Lower lobe of right lung (tissue), 2 donors: Measurements from ENCODE around the gene XRCC5. TPM values are rescaled to one million over a fixed set of nuclear protein-coding genes. Genes with fewer than 3 reads are reported as not detected.

Experiments used
- ATAC-seq, 2 donors: fragments of 200-7000 bp; cut with Tn5 transposase; one replicate each; pipeline ENCODE4 v1.9.1; 2020 to 2022; ENCODE audit warnings: mild to moderate bottlenecking in 2 of 2, moderate library complexity in 2 of 2
- DNase-seq: peaks from one replicate; pipeline ENCODE4 v3.0.0-alpha.2; 2020
- H3K27ac ChIP-seq: fragments of 200-600 bp; one replicate; pipeline ENCODE4 v1.8.0; 2022
- H3K27me3 ChIP-seq: fragments of 200-600 bp; one replicate; pipeline ENCODE4 v1.8.0; 2022; ENCODE audit warnings: low read depth
- H3K36me3 ChIP-seq: fragments of 200-600 bp; one replicate; pipeline ENCODE4 v1.8.0; 2022; ENCODE audit warnings: mild to moderate bottlenecking
- H3K4me1 ChIP-seq: fragments of 200-600 bp; one replicate; pipeline ENCODE4 v1.8.0; 2022
- H3K4me3 ChIP-seq: fragments of 200-600 bp; one replicate; pipeline ENCODE4 v1.8.0; 2022; ENCODE audit warnings: mild to moderate bottlenecking
- H3K9me3 ChIP-seq: fragments of 200-600 bp; one replicate; pipeline ENCODE4 v1.8.0; 2022
- intact Hi-C: fragments of 100-400 bp; cut with DNase I; formaldehyde crosslinking; loops from one replicate; pipeline ENCODE4 v1.11.0; 2022
- total RNA-seq: library from RNA; stranded (reverse); fragmentation: NEBNext Ultra II Directional; extraction: Animal tissue kit (Norgen Biotek cat#: 25700); gene quantifications from one replicate; pipeline ENCODE4 v1.2.1, GENCODE V29; 2021
- TF ChIP-seq, protein P1 (sequence below): fragments of 200-600 bp; IDR thresholded peaks from one replicate; pipeline ENCODE4 v1.8.0; 2022; ENCODE audit warnings: antibody characterized with exemption, mild to moderate bottlenecking
- donor health status: DM: no; HTN: yes; CAD: no; lungs with severe emphysema.

XRCC5 gene
- total RNA-seq, 1 donor from 2014 or later, result 155 TPM

DNA sequence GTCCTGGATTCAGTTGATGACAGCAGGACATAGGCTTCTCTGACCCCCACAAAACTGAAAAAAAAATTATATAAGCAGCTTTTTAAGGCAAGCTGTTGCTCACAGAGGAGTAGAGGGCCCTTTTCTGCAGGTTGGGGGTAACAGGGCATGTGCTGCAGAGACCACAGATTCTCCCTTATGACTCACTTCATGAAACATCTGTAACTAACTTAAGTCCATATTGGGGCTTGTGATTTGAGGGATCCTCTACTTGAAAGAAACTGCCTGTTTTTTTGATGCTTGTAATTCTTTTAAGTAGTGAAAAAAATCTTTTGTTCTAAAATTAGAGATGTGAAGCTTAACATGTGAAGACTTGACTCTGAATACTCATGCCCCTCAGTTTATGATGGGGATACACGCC, 33.4 kb downstream of the XRCC5 start:
- intact Hi-C loops, result no loop called here
- Histone ChIP-seq H3K4me1 (no peaks in the 10 kb centered on the region), H3K27ac (no peak overlapping the region), H3K27me3 (no peaks in the 10 kb centered on the region), H3K4me3 (no peak overlapping the region), H3K36me3 (peaks cover 100% of the 10 kb centered on the region), H3K9me3 (no peaks in the 10 kb centered on the region)
- no peak for DNase-seq
- no peak for ATAC-seq
- TF ChIP-seq, protein P1, sequence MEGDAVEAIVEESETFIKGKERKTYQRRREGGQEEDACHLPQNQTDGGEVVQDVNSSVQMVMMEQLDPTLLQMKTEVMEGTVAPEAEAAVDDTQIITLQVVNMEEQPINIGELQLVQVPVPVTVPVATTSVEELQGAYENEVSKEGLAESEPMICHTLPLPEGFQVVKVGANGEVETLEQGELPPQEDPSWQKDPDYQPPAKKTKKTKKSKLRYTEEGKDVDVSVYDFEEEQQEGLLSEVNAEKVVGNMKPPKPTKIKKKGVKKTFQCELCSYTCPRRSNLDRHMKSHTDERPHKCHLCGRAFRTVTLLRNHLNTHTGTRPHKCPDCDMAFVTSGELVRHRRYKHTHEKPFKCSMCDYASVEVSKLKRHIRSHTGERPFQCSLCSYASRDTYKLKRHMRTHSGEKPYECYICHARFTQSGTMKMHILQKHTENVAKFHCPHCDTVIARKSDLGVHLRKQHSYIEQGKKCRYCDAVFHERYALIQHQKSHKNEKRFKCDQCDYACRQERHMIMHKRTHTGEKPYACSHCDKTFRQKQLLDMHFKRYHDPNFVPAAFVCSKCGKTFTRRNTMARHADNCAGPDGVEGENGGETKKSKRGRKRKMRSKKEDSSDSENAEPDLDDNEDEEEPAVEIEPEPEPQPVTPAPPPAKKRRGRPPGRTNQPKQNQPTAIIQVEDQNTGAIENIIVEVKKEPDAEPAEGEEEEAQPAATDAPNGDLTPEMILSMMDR, result no peak

DNA sequence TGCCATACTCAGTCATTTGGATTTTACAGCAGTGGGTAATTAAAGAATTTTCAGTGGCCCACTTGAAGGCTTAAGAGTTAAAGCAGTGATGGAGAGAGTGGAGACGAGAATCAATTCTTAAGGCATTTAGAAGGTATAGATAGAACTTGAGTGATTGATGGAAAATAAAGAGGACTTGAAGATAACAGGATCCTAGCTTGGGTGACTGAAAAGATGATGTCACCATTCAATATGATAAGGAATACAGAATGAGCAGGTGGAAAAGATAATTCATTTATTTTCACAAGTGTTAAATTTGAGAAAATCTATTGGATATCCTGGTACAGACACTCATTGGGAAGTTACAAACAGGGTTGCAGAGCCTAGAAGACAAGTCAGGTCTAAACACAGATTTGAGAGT, 35.2 kb downstream of the XRCC5 start:
- ATAC-seq (no peak), DNase-seq (no peak)
- H3K4me1 ChIP-seq, result no peaks in the 10 kb centered on the region
- no peaks in the 10 kb centered on the region for H3K9me3 ChIP-seq
- no peak overlapping the region for H3K27ac ChIP-seq
- intact Hi-C loops, result no loop called here
- H3K4me3 ChIP-seq, result no peak overlapping the region
- peaks cover 100% of the 10 kb centered on the region for H3K36me3 ChIP-seq
- TF ChIP-seq, protein P1, result no peak
- no peaks in the 10 kb centered on the region for H3K27me3 ChIP-seq

DNA sequence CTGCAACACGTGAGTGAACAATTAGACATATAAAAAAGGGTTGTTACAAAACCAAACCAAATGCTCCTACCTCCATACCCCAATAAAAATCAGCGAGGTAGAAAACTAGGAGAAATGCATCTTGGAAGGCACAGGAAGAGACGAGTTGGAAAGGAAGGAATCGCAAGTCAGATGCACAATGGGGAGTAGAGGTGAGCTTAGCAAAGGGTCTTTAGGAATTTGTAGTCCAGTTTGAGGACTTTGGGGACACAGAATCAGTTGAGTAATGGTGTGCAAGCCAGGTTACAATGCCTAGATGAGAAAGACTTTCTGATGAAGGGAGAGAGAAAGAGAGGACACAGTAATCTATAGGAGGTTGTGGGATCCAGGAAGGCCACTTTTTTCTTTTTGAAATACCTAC, 35.7 kb downstream of the XRCC5 start:
- intact Hi-C loops, result no loop called here

DNA sequence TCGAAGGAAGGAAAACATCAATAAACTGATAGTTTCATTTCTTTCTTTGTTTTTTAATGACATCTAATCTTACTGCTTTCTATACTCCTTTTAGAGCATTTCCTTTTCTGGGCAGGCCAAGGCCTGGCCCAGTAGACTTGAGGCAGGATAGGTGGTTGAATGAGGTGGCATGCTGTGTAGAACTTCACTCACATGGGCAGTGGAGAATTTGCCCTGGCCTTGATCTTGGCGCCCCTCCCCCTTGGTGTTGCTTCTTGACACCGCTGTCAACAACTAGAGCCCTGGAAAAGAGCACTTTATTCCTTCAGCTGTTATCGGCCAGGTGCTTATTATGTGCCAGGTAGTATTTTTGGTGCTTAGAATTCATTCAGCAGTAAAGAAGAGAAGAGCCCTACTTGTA, 37.4 kb downstream of the XRCC5 start:
- no peaks in the 10 kb centered on the region for H3K27me3 ChIP-seq
- ATAC-seq, result no peak
- peaks cover 100% of the 10 kb centered on the region for H3K36me3 ChIP-seq
- TF ChIP-seq, protein P1, result no peak
- H3K9me3 ChIP-seq, result no peaks in the 10 kb centered on the region
- H3K4me1 ChIP-seq, result no peaks in the 10 kb centered on the region
- intact Hi-C loops, result no loop called here
- no peak overlapping the region for H3K27ac ChIP-seq
- no peak for DNase-seq
- H3K4me3 ChIP-seq, result no peak overlapping the region

More for the DNA sequence above, 35.7 kb downstream of the XRCC5 start:
- Histone ChIP-seq H3K9me3 (no peaks in the 10 kb centered on the region), H3K27me3 (no peaks in the 10 kb centered on the region), H3K27ac (no peak overlapping the region), H3K36me3 (peaks cover 100% of the 10 kb centered on the region), H3K4me1 (no peaks in the 10 kb centered on the region), H3K4me3 (no peak overlapping the region)
- no peak for ATAC-seq
- TF ChIP-seq, protein P1, result no peak
- DNase-seq, result no peak

DNA sequence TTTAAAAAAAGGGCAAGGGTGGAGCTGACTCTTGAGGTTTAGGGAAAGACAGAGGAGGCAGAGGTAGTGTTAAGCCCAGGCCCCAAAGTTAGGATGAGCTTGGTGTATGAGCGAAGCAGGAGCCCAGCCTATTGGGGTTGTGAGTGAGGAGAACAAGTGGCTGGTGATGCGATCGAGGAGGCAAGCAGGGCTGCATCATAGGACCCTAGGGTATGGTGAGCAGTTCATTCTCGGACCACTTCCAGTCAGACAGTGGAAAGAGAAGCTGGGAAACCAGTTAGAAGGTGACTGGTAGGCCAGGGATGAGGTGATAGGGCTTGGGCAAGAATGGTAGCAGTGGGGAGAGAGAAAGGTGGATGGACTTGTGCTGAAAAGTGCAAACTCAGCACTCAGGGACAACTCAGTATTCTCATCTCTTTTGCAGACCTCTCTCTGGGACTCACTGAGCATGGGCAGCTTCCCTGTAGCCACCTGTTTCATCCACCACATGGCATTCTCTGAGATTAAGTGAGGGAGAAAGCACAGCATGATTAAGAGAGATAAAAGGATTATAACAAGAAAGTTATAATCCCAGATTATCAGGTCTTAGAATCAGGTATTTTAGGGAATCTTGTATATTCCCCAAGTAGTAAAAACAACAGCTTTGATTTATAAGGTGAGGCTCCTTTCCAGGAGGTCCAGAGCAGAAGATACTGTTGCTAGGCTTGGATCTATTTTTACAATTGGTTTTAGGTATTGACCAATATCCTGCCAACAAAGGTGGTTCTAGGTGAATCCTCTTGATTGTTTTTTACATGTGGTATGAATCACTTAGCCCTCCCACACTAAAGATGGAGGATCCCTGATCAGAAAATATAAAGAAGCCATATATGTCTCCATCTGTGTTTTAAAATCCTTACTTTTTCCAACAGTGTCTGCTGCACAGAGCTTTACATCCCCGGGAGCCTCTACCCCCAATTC, 38.3 kb downstream of the XRCC5 start:
- ATAC-seq (no peak), DNase-seq (no peak)
- H3K9me3 ChIP-seq, result no peaks in the 10 kb centered on the region
- intact Hi-C loops, result no loop called here
- H3K27me3 ChIP-seq, result no peaks in the 10 kb centered on the region
- TF ChIP-seq, protein P1, result no peak
- H3K27ac ChIP-seq, result no peak overlapping the region
- H3K4me3 ChIP-seq, result no peak overlapping the region
- no peaks in the 10 kb centered on the region for H3K4me1 ChIP-seq
- H3K36me3 ChIP-seq, result peaks cover 100% of the 10 kb centered on the region
